Neural cell (in vitro differentiated cells): ENCODE results near the gene MLST8. TPM values are rescaled to one million over a fixed set of nuclear protein-coding genes. Genes with fewer than 3 reads are reported as not detected.
A peak's percentile ranks its signal among the peaks of the same experiment; 100 is the strongest.

Source experiments
- H2AFZ ChIP-seq: fragments of 200-600, 300-800 bp; sonication (generic), shearing (Covaris generic); 2 replicates; pipeline ENCODE4 v1.6.0; 2014; ENCODE audit warnings: low read depth, mild to moderate bottlenecking, antibody characterized with exemption, low read length, moderate library complexity
- H3F3A ChIP-seq: fragments of 200-600 bp; shearing (Covaris generic); 2 replicates; pipeline ENCODE4 v1.6.1; 2016; ENCODE audit warnings: mild to moderate bottlenecking, moderate library complexity, mixed read lengths, antibody characterized with exemption, low read length; ENCODE audit not compliant: insufficient read depth, poor library complexity, severe bottlenecking
- H3K27ac ChIP-seq: fragments of 200-600, 300-800 bp; sonication (generic), shearing (Covaris generic); 2 replicates; pipeline ENCODE4 v1.5.1; 2014; ENCODE audit warnings: mild to moderate bottlenecking, low read length, moderate library complexity
- H3K27me3 ChIP-seq: fragments of 300-800, 200-600 bp; sonication (generic), shearing (Covaris generic); 2 replicates; pipeline ENCODE4 v1.6.0; 2014; ENCODE audit warnings: mild to moderate bottlenecking, low read depth, low read length, moderate library complexity; ENCODE audit not compliant: insufficient read depth
- H3K36me3 ChIP-seq: fragments of 300-800, 200-600 bp; sonication (generic), shearing (Covaris generic); 2 replicates; pipeline ENCODE4 v1.5.1; 2014; ENCODE audit warnings: mild to moderate bottlenecking, antibody characterized with exemption, low read length, moderate library complexity; ENCODE audit not compliant: insufficient read depth
- H3K4me2 ChIP-seq: fragments of 300-800, 200-600 bp; sonication (generic), shearing (Covaris generic); 2 replicates; pipeline ENCODE4 v1.6.0; 2014; ENCODE audit warnings: mild to moderate bottlenecking, low read length
- H3K4me3 ChIP-seq: fragments of 300-800, 200-600 bp; sonication (generic), shearing (Covaris generic); 2 replicates; pipeline ENCODE4 v1.5.1; 2014; ENCODE audit warnings: mild to moderate bottlenecking, low read length, moderate library complexity
- H3K79me2 ChIP-seq: fragments of 200-600 bp; shearing (Covaris generic); replicated peaks from 2 replicates; pipeline ENCODE4 v1.6.0; 2014; ENCODE audit warnings: mild to moderate bottlenecking, low read length, moderate library complexity; ENCODE audit not compliant: insufficient read depth
- H3K9ac ChIP-seq: fragments of 300-800, 200-600 bp; sonication (generic), shearing (Covaris generic); 2 replicates; pipeline ENCODE4 v1.6.1; 2016; ENCODE audit warnings: mild to moderate bottlenecking, low read length, mixed read lengths
- H3K9me2 ChIP-seq: fragments of 200-600 bp; shearing (Covaris generic); 2 replicates; pipeline ENCODE4 v1.6.1; 2016; ENCODE audit warnings: mild to moderate bottlenecking, low read length, mixed read lengths; ENCODE audit not compliant: insufficient read depth
- H3K9me3 ChIP-seq: fragments of 200-600, 300-800 bp; sonication (generic), shearing (Covaris generic); 2 replicates; pipeline ENCODE4 v1.6.1; 2016; ENCODE audit warnings: mild to moderate bottlenecking, mixed run types, low read length, moderate library complexity, mixed read lengths
- H4K20me1 ChIP-seq: fragments of 200-600 bp; shearing (Covaris generic); 2 replicates; pipeline ENCODE4 v1.6.1; 2016; ENCODE audit warnings: mild to moderate bottlenecking, mixed run types; ENCODE audit not compliant: insufficient read depth
- CTCF ChIP-seq: fragments of 450-650 bp; IDR thresholded peaks from 2 replicates; pipeline ENCODE4 v1.5.1; 2014; ENCODE audit warnings: antibody characterized with exemption, mild to moderate bottlenecking, moderate library complexity; ENCODE audit not compliant: poor library complexity, severe bottlenecking
- EP300 ChIP-seq: fragments of 450-650 bp; conservative IDR thresholded peaks from 2 replicates; pipeline ENCODE4 v1.6.1; 2014; ENCODE audit warnings: antibody characterized with exemption, mild to moderate bottlenecking, moderate library complexity; ENCODE audit not compliant: poor library complexity, severe bottlenecking
- EZH2 ChIP-seq: fragments of 200-600, 300-800 bp; shearing (Covaris generic), sonication (generic); IDR thresholded peaks from 2 replicates; pipeline ENCODE4 v1.6.1; 2014; ENCODE audit warnings: antibody characterized with exemption, low read length, borderline replicate concordance, mild to moderate bottlenecking; ENCODE audit not compliant: insufficient read depth, poor library complexity, severe bottlenecking
- MXI1 ChIP-seq: fragments of 450-650 bp; conservative IDR thresholded peaks from 2 replicates; pipeline ENCODE4 v1.6.1; 2014; ENCODE audit warnings: antibody characterized with exemption, mild to moderate bottlenecking; ENCODE audit not compliant: poor library complexity, severe bottlenecking
- POLR2AphosphoS5 ChIP-seq: IDR thresholded peaks from 2 replicates; pipeline ENCODE4 v1.6.1; 2012
- RAD21 ChIP-seq: fragments of 450-650 bp; conservative IDR thresholded peaks from 2 replicates; pipeline ENCODE4 v1.6.1; 2014; ENCODE audit warnings: antibody characterized with exemption, mild to moderate bottlenecking, moderate library complexity
- REST ChIP-seq: IDR thresholded peaks from 2 replicates; pipeline ENCODE4 v1.6.1; 2012; ENCODE audit warnings: borderline replicate concordance
- SMC3 ChIP-seq: fragments of 450-650 bp; conservative IDR thresholded peaks from 2 replicates; pipeline ENCODE4 v1.6.1; 2014; ENCODE audit warnings: antibody characterized with exemption, mild to moderate bottlenecking, moderate library complexity; ENCODE audit not compliant: poor library complexity
- TAF1 ChIP-seq: IDR thresholded peaks from 2 replicates; pipeline ENCODE4 v1.6.1; 2012; ENCODE audit warnings: low read depth
- polyA minus RNA-seq: library from RNA; depleted of rRNA, polyadenylated mRNA; stranded (reverse); fragments of >200 nt; gene quantifications from 2 replicates; pipeline ENCODE4 v1.2.3, GENCODE V29; 2014
- polyA plus RNA-seq: library from polyadenylated mRNA; depleted of rRNA; stranded (reverse); fragments of >200 nt; gene quantifications from 2 replicates; pipeline ENCODE4 v1.2.3, GENCODE V29; 2014

MLST8 gene
- polyA plus RNA-seq (13.5 and 34.2 TPM in 2 replicates), polyA minus RNA-seq (12.4 and 17.6 TPM in 2 replicates)

GRCh38 chr16:2205104-2205966, at the start of gene MLST8:
Gene MLST8 (plus strand): TSS chr16:2205454. CDS start chr16:2206086, 632 bp downstream.
- Histone ChIP-seq H3K36me3 (peaks cover 6% of the 10 kb centered on the region), H2AFZ (peak within 1 kb of the TSS; percentile 83), H3K4me3 (peak within 1 kb of the TSS; percentile 84), H3K9ac (peak within 1 kb of the TSS; percentile 96), H3K27ac (peak within 1 kb of the TSS; percentile 91), H3K4me2 (peak within 1 kb of the TSS; percentile 90), H3K27me3 (no peaks in the 10 kb centered on the region), H3K9me2 (no peaks in the 10 kb centered on the region), H3F3A (no peaks in the 10 kb centered on the region), H3K79me2 (peaks cover 3% of the 10 kb centered on the region), H3K9me3 (no peaks in the 10 kb centered on the region), H4K20me1 (no peaks in the 10 kb centered on the region)
- TF ChIP-seq CTCF (peak; percentile 54), RAD21 (peak; percentile 8), EP300 (peak; percentile 69), MXI1 (peak; percentile 94), POLR2AphosphoS5 (peak; percentile 94), TAF1 (peak; percentile 28), SMC3 (peak; percentile 34), EZH2 (no peak), REST (peak; percentile 75)

- Histone ChIP-seq H2AFZ (no peak overlapping the region), H3K27ac (peak overlapping the region; percentile 67), H3K4me2 (peak overlapping the region; percentile 72), H3K4me3 (peak overlapping the region; percentile 85), H3F3A (no peaks in the 10 kb centered on the region), H3K79me2 (peaks cover 52% of the 10 kb centered on the region), H3K36me3 (no peaks in the 10 kb centered on the region), H3K9me3 (no peaks in the 10 kb centered on the region), H3K27me3 (no peaks in the 10 kb centered on the region), H3K9ac (peak overlapping the region; percentile 82), H3K9me2 (no peaks in the 10 kb centered on the region), H4K20me1 (peaks cover 7% of the 10 kb centered on the region)
- no peak for TF ChIP-seq RAD21
- TF ChIP-seq TAF1: no peak
- no peak for TF ChIP-seq EZH2
- TF ChIP-seq REST: peak; percentile 24
Observed at GRCh38 chr16:2155977-2156848, 49.0 kb upstream of the MLST8 start.
